Right cardiac atrium (tissue), 5 donors: ENCODE results near the gene FARP2. TPM values are rescaled to one million over a fixed set of nuclear protein-coding genes. Genes with fewer than 3 reads are reported as not detected.

Experiments
- ATAC-seq, 2 donors: fragments of 200-7000 bp; cut with Tn5 transposase; one replicate each; pipeline versions ENCODE4 v1.8.0 to v1.9.1; 2020; ENCODE audit warnings: moderate library complexity in 2 of 2, mild to moderate bottlenecking in 1 of 2
- DNase-seq, 3 donors: peaks; one replicate each; pipeline ENCODE4 v3.0.0-alpha.2; 2020
- H3K27ac ChIP-seq: one replicate; pipeline ENCODE4 v1.5.1; 2013; ENCODE audit warnings: mild to moderate bottlenecking, low read length, control low read depth, moderate library complexity
- H3K27me3 ChIP-seq: one replicate; pipeline ENCODE4 v1.6.1; 2013; ENCODE audit not compliant: control insufficient read depth, insufficient read depth
- H3K4me1 ChIP-seq: one replicate; pipeline ENCODE4 v1.6.1; 2013; ENCODE audit warnings: low read length; ENCODE audit not compliant: control insufficient read depth, insufficient read depth
- H3K4me3 ChIP-seq: one replicate; pipeline ENCODE4 v1.5.1; 2013; ENCODE audit warnings: low read length, control low read depth
- H3K9me3 ChIP-seq: one replicate; pipeline ENCODE4 v1.6.1; 2013; ENCODE audit warnings: low read length; ENCODE audit not compliant: control insufficient read depth
- WGBS: extraction: QIAGEN DNeasy Blood & Tissue Kit; methylation state at CpG from one replicate; pipeline ENCODE4 v1.1.7; 2013; 5-methylcytosine and 5-hydroxymethylcytosine counted together
- intact Hi-C, 4 donors: fragments of 100-400 bp; cut with DNase I; formaldehyde crosslinking; loops; one replicate each; pipeline versions ENCODE4 v1.11.0 to v1.14.0; 2022 to 2023
- microRNA-seq, 2 donors: library from miRNA; unstranded; fragments of <30 nt; microRNA quantifications; one replicate each; pipeline ENCODE4 v1.2.0, GENCODE V29; 2020 to 2021
- polyA plus RNA-seq: library from polyadenylated mRNA; stranded (reverse); fragments of 200-250 nt; gene quantifications from one replicate; pipeline ENCODE4 v1.2.3, GENCODE V29; 2013
- total RNA-seq, 4 donors: library from RNA; stranded (reverse); fragmentation: NEBNext Ultra II Directional; extraction: Animal tissue kit (Norgen Biotek cat#: 25700); gene quantifications; one replicate each; pipeline ENCODE4 v1.2.1, GENCODE V29; 2021
- donor health status: healthy with polysubstance abuse.
- donor health status: DM: no; HTN: yes; CAD: no.
- donor health status: DM: no; HTN: no; CAD: no.
- donor health status: DM: no; HTN: yes; CAD: no; lungs with severe emphysema.
- donor health status: DM: yes; HTN: yes; CAD: no.

The FARP2 gene
- total and polyA plus RNA-seq, 5 donors = 6.1 to 28.4 (median 24.1) TPM

- no peak for ATAC-seq
- no peaks in the 10 kb centered on the region for H3K27me3 ChIP-seq
- DNase-seq = no peak
- no peaks in the 10 kb centered on the region for H3K9me3 ChIP-seq
- no peak overlapping the region for H3K4me3 ChIP-seq
- peaks cover 6% of the 10 kb centered on the region for H3K4me1 ChIP-seq
- 86% methylated on average over 15 of the region's 15 CpGs for WGBS
- H3K27ac ChIP-seq = no peak overlapping the region
- intact Hi-C loops = no loop called here
These were observed 182.9 kb downstream of the FARP2 start for GRCh38 chr2:241538838-241539615.

GRCh38 chr2:241539616-241540374 lies 183.7 kb downstream of the FARP2 start:
- 97% methylated on average over 11 of the region's 11 CpGs for WGBS
- no peak overlapping the region for H3K4me3 ChIP-seq
- H3K9me3 ChIP-seq = no peaks in the 10 kb centered on the region
- ATAC-seq (no peak), DNase-seq (no peak)
- no peak overlapping the region for H3K27ac ChIP-seq
- H3K27me3 ChIP-seq = no peaks in the 10 kb centered on the region
- H3K4me1 ChIP-seq = peaks cover 6% of the 10 kb centered on the region
- intact Hi-C loops = no loop called here

- H3K9me3 ChIP-seq = no peaks in the 10 kb centered on the region
- ATAC-seq (peak in 1 of 2 donors; percentile 4), DNase-seq (peak in 1 of 3 donors; percentile 58)
- no peak overlapping the region for H3K27ac ChIP-seq
- H3K4me3 ChIP-seq = no peak overlapping the region
- intact Hi-C loops = no loop called here
- WGBS = 46% methylated on average over 10 of the region's 10 CpGs
- no peaks in the 10 kb centered on the region for H3K27me3 ChIP-seq
- peaks cover 6% of the 10 kb centered on the region for H3K4me1 ChIP-seq
These were observed 184.3 kb downstream of the FARP2 start for GRCh38 chr2:241540401-241540770.

- no peaks in the 10 kb centered on the region for H3K9me3 ChIP-seq
- peaks cover 6% of the 10 kb centered on the region for H3K4me1 ChIP-seq
- H3K27ac ChIP-seq = no peak overlapping the region
- peak overlapping the region; percentile 11 for H3K4me3 ChIP-seq
- 5% methylated on average over 68 of the region's 68 CpGs for WGBS
- DNase-seq (peak; percentile 59 to 85 (median 79)), ATAC-seq (peak; percentile 74 to 76)
- intact Hi-C loops = no loop called here
- H3K27me3 ChIP-seq = no peaks in the 10 kb centered on the region
These were observed 184.9 kb downstream of the FARP2 start for GRCh38 chr2:241540771-241541561.

GRCh38 chr2:241541564-241542277 lies 185.6 kb downstream of the FARP2 start:
- DNase-seq = no peak
- Histone ChIP-seq H3K27ac (no peak overlapping the region), H3K4me1 (peaks cover 6% of the 10 kb centered on the region), H3K9me3 (no peaks in the 10 kb centered on the region), H3K4me3 (no peak overlapping the region), H3K27me3 (no peaks in the 10 kb centered on the region)
- intact Hi-C loops = no loop called here
- ATAC-seq = peak; percentile 22 to 39
- 14% methylated on average over 62 of the region's 62 CpGs for WGBS

GRCh38 chr2:241542278-241542605 lies 186.2 kb downstream of the FARP2 start:
- Histone ChIP-seq H3K27ac (no peak overlapping the region), H3K4me3 (no peak overlapping the region), H3K27me3 (no peaks in the 10 kb centered on the region), H3K9me3 (no peaks in the 10 kb centered on the region), H3K4me1 (peaks cover 8% of the 10 kb centered on the region)
- 68% methylated on average over 15 of the region's 15 CpGs for WGBS
- intact Hi-C loops = no loop called here
- DNase-seq (peak in 2 of 3 donors; percentile 54 to 68), ATAC-seq (peak; percentile 17 to 20)

Small RNAs within 50 kb of the gene (microRNA-seq; reads per million reads assigned to microRNA genes)
- 0 reads per million in 2 donors for gene MIR3133

Other genes with a start within 250 kb of the FARP2 start
- gene PASK, start 206.8 kb upstream of the FARP2 start, total RNA-seq = 1 to 10 TPM; 2.1 to 5.3 (median 3.4) TPM
- 1.1 TPM for gene PASK, start 206.8 kb upstream of the FARP2 start, polyA plus RNA-seq
- gene PPP1R7, start 205.8 kb upstream of the FARP2 start, total RNA-seq = 10 to 100 TPM; 57.7 to 77.1 (median 73.1) TPM
- 112 TPM for gene PPP1R7, start 205.8 kb upstream of the FARP2 start, polyA plus RNA-seq
- gene ANO7, start 167.6 kb upstream of the FARP2 start, total RNA-seq = 1 to 10 TPM in 3 of 4 donors, under 1 TPM in 1; 0.89 to 2.1 (median 1.2) TPM
- gene ANO7, start 167.6 kb upstream of the FARP2 start, polyA plus RNA-seq = 1.1 TPM
- gene HDLBP, start 40.6 kb upstream of the FARP2 start, total RNA-seq = 100 to 1,000 TPM; 368 to 394 (median 376) TPM
- 265 TPM for gene HDLBP, start 40.6 kb upstream of the FARP2 start, polyA plus RNA-seq
- 100 to 1,000 TPM; 232 to 335 (median 247) TPM for gene SEPTIN2, start 40.4 kb upstream of the FARP2 start, total RNA-seq
- 153 TPM for gene SEPTIN2, start 40.4 kb upstream of the FARP2 start, polyA plus RNA-seq
- 100 to 1,000 TPM in 1 of 4 donors, 10 to 100 TPM in 3; 84.7 to 112 (median 95.3) TPM for gene STK25, start 152.3 kb downstream of the FARP2 start, total RNA-seq
- 116 TPM for gene STK25, start 152.3 kb downstream of the FARP2 start, polyA plus RNA-seq
- gene BOK, start 202.5 kb downstream of the FARP2 start, total RNA-seq = 10 to 100 TPM in 1 of 4 donors, 1 to 10 TPM in 3; 2.8 to 15.0 (median 3.9) TPM
- 3.5 TPM for gene BOK, start 202.5 kb downstream of the FARP2 start, polyA plus RNA-seq